H1 (cell line): ENCODE data around the gene HBS1L. TPM values are rescaled to one million over a fixed set of nuclear protein-coding genes. Genes with fewer than 3 reads are reported as not detected.

Source experiments
- CTCF ChIA-PET: fragments of 300-600 bp; sonication (Branson Sonifier 250); formaldehyde crosslinking; loops from one replicate; lab custom pipeline; 2021; ENCODE audit not compliant: partially characterized antibody; lab: Charles Lee
- POLR2A ChIA-PET: fragments of 300-600 bp; sonication (Branson Sonifier 250); formaldehyde crosslinking; loops from one replicate; lab custom pipeline; 2021; ENCODE audit warnings: inconsistent platforms; ENCODE audit not compliant: partially characterized antibody; lab: Charles Lee
- DNase-seq, 2 experiments: peaks; one replicate each; pipeline versions ENCODE4 v3.0.0 to v3.0.0-alpha.2; 2010 to 2022; ENCODE audit warnings: low spot score in 2 of 2, low read depth in 1 of 2, mixed read lengths in 1 of 2
- FAIRE-seq: peaks from 2 replicates; lab custom pipeline; 2011; peaks lifted over from hg19 to GRCh38; lab: Jason Lieb, UNC
- H2AFZ ChIP-seq: 2 replicates; pipeline ENCODE4 v1.8.1; 2012; ENCODE audit warnings: low read length, inconsistent platforms
- H2AK5ac ChIP-seq: 2 replicates; pipeline ENCODE4 v1.6.1; 2013; ENCODE audit warnings: low read depth, low read length
- H2BK120ac ChIP-seq: replicated peaks from 2 replicates; pipeline ENCODE3; 2013; ENCODE audit warnings: low read depth, low read length, inconsistent platforms
- H2BK12ac ChIP-seq: 2 replicates; pipeline ENCODE4 v1.6.1; 2013; ENCODE audit warnings: low read depth, low read length
- H2BK15ac ChIP-seq: 2 replicates; pipeline ENCODE4 v1.6.1; 2013; ENCODE audit warnings: low read length
- H2BK20ac ChIP-seq: 2 replicates; pipeline ENCODE4 v1.6.1; 2013; ENCODE audit warnings: low read length
- H2BK5ac ChIP-seq: 2 replicates; pipeline ENCODE4 v1.6.1; 2013; ENCODE audit warnings: low read depth, low read length
- H3K14ac ChIP-seq: 2 replicates; pipeline ENCODE4 v1.6.1; 2013; ENCODE audit warnings: inconsistent platforms; ENCODE audit not compliant: insufficient read length
- H3K18ac ChIP-seq: 2 replicates; pipeline ENCODE4 v1.6.1; 2013; ENCODE audit warnings: low read length; ENCODE audit errors: extremely low read depth
- H3K23ac ChIP-seq: 2 replicates; pipeline ENCODE4 v1.6.1; 2013; ENCODE audit warnings: inconsistent platforms; ENCODE audit not compliant: insufficient read length
- H3K23me2 ChIP-seq: 2 replicates; pipeline ENCODE4 v1.6.1; 2013; ENCODE audit warnings: low read depth, low read length
- H3K27ac ChIP-seq: 2 replicates; pipeline ENCODE4 v1.6.1; 2011; ENCODE audit warnings: low read depth, low read length, inconsistent platforms
- H3K27me3 ChIP-seq, 4 experiments: replicated peaks in 1 of 4; 1 replicate in 1 of 4; 2 replicates in 3 of 4; pipeline versions ENCODE4 v1.6.1 to v1.8.1; 2011 to 2013; ENCODE audit warnings: low read length in 3 of 4, mild to moderate bottlenecking in 3 of 4, inconsistent platforms in 2 of 4, mixed read lengths in 2 of 4, moderate library complexity in 1 of 4; ENCODE audit not compliant: control insufficient read depth in 3 of 4, insufficient read depth in 3 of 4; ENCODE audit errors: extremely low read depth in 1 of 4
- H3K36me3 ChIP-seq, 4 experiments: 2 replicates each; pipeline versions ENCODE4 v1.6.1 to v1.8.1; 2011 to 2013; ENCODE audit warnings: mild to moderate bottlenecking in 4 of 4, low read length in 3 of 4, moderate library complexity in 2 of 4, control low read depth in 1 of 4, inconsistent platforms in 1 of 4; ENCODE audit not compliant: insufficient read depth in 4 of 4, control insufficient read depth in 2 of 4
- H3K4ac ChIP-seq: replicated peaks from 2 replicates; pipeline ENCODE3; 2013; ENCODE audit warnings: low read length, low read depth, mixed read lengths, inconsistent platforms; ENCODE audit not compliant: insufficient read length
- H3K4me1 ChIP-seq, 4 experiments: replicated peaks in 1 of 4; 1 replicate in 1 of 4; 2 replicates in 3 of 4; pipeline versions ENCODE4 v1.6.1 to v1.8.1; 2011 to 2013; ENCODE audit warnings: low read length in 3 of 4, inconsistent platforms in 2 of 4, mixed read lengths in 1 of 4; ENCODE audit not compliant: insufficient read depth in 4 of 4, control insufficient read depth in 3 of 4
- H3K4me2 ChIP-seq, 2 experiments: 2 replicates each; pipeline versions ENCODE4 v1.6.1 to v1.8.1; 2011 to 2013; ENCODE audit warnings: low read depth in 2 of 2, low read length in 2 of 2, control low read depth in 1 of 2, inconsistent platforms in 1 of 2, mild to moderate bottlenecking in 1 of 2; ENCODE audit not compliant: insufficient read depth in 1 of 2
- H3K4me3 ChIP-seq, 4 experiments: fragments of 200-600, 300-600 bp in 1 of 4; sonication (generic), shearing (Covaris generic), sonication (Bioruptor Twin) in 1 of 4; 2 replicates each; pipeline versions ENCODE4 v1.5.1 to v1.8.1; 2011 to 2016; ENCODE audit warnings: low read length in 4 of 4, low read depth in 3 of 4, control low read depth in 2 of 4, inconsistent platforms in 2 of 4, mild to moderate bottlenecking in 2 of 4, mixed read lengths in 1 of 4, moderate library complexity in 1 of 4; ENCODE audit not compliant: insufficient read depth in 2 of 4; ENCODE audit errors: extremely low read depth in 1 of 4
- H3K56ac ChIP-seq: replicated peaks from 2 replicates; pipeline ENCODE3; 2013; ENCODE audit warnings: low read depth, mild to moderate bottlenecking, mixed read lengths, low read length, inconsistent platforms; ENCODE audit not compliant: insufficient read length
- H3K79me1 ChIP-seq: 2 replicates; pipeline ENCODE4 v1.6.1; 2013; ENCODE audit warnings: low read depth, low read length, control low read depth
- H3K79me2 ChIP-seq, 2 experiments: 2 replicates each; pipeline versions ENCODE4 v1.6.1 to v1.8.1; 2012 to 2013; ENCODE audit warnings: low read length in 2 of 2, mild to moderate bottlenecking in 2 of 2, inconsistent platforms in 1 of 2; ENCODE audit not compliant: insufficient read depth in 2 of 2, control insufficient read depth in 1 of 2
- H3K9ac ChIP-seq, 4 experiments: replicated peaks in 1 of 4; 1 replicate in 1 of 4; 2 replicates in 3 of 4; pipeline versions ENCODE4 v1.6.1 to v1.8.1; 2011 to 2013; ENCODE audit warnings: low read depth in 3 of 4, low read length in 3 of 4, control low read depth in 2 of 4, mild to moderate bottlenecking in 2 of 4, moderate library complexity in 2 of 4, inconsistent platforms in 1 of 4; ENCODE audit errors: extremely low read depth in 1 of 4
- H3K9me3 ChIP-seq, 2 experiments: 2 replicates each; pipeline versions ENCODE4 v1.6.1 to v1.8.1; 2012 to 2013; ENCODE audit warnings: mild to moderate bottlenecking in 2 of 2, moderate library complexity in 2 of 2, control low read depth in 1 of 2, inconsistent platforms in 1 of 2, low read depth in 1 of 2, low read length in 1 of 2, mixed read lengths in 1 of 2; ENCODE audit not compliant: insufficient read depth in 2 of 2
- H4K20me1 ChIP-seq, 2 experiments: replicated peaks in 1 of 2; 2 replicates each; pipeline versions ENCODE3 to v1.8.1; 2011 to 2013; ENCODE audit warnings: inconsistent platforms in 2 of 2, low read length in 2 of 2, mild to moderate bottlenecking in 1 of 2; ENCODE audit not compliant: insufficient read depth in 2 of 2, control insufficient read depth in 1 of 2
- H4K5ac ChIP-seq: 2 replicates; pipeline ENCODE4 v1.6.1; 2013; ENCODE audit warnings: low read length, low read depth, mixed read lengths, inconsistent platforms; ENCODE audit not compliant: insufficient read length
- H4K8ac ChIP-seq: 2 replicates; pipeline ENCODE4 v1.8.0; 2013; ENCODE audit warnings: mild to moderate bottlenecking, moderate library complexity, low read length, inconsistent platforms; ENCODE audit not compliant: insufficient read depth; ENCODE audit errors: extremely low read depth
- H4K91ac ChIP-seq: replicated peaks from 2 replicates; pipeline ENCODE3; 2013; ENCODE audit warnings: low read length, mixed read lengths, inconsistent platforms; ENCODE audit not compliant: insufficient read length
- EP300 ChIP-seq, 2 experiments: IDR thresholded peaks; 1 replicate in 1 of 2; 2 replicates in 1 of 2; pipeline ENCODE4 v1.6.1; 2011 to 2012; ENCODE audit warnings: low read depth in 2 of 2, low read length in 2 of 2, mild to moderate bottlenecking in 2 of 2, borderline replicate concordance in 1 of 2, inconsistent platforms in 1 of 2, moderate library complexity in 1 of 2
- WGBS, 2 experiments: shearing (Covaris generic) in 1 of 2; methylation state at CpG; one replicate each; pipeline versions ENCODE4 v1.1.6 to v1.1.7; 2013 to 2015; ENCODE audit warnings: low lambda C conversion rate in 2 of 2, mixed read lengths in 2 of 2, inconsistent platforms in 1 of 2, low coverage in 1 of 2, missing lambda C conversion rate in 1 of 2; ENCODE audit not compliant: insufficient replicate concordance in 2 of 2, insufficient coverage in 1 of 2, insufficient read length in 1 of 2; ENCODE audit errors: extremely low coverage in 1 of 2, missing lambda C conversion rate in 1 of 2; 5-methylcytosine and 5-hydroxymethylcytosine counted together
- polyA plus RNA-seq, 7 experiments: library from polyadenylated mRNA; depleted of rRNA in 3 of 7; stranded (reverse) in 5 of 7; unstranded in 2 of 7; fragments of >200 nt in 5 of 7; fragments of 200-250 nt in 2 of 7; gene quantifications; 1 replicate in 5 of 7; 2 replicates in 1 of 7; 4 replicates in 1 of 7; pipeline versions ENCODE4 v1.2.1 to v1.2.3, GENCODE V29; 2011 to 2013; ENCODE audit warnings: missing spikeins in 2 of 7, mixed read lengths in 2 of 7
- total RNA-seq: library from RNA; stranded (reverse); fragmentation: NEBNext Ultra II Directional; extraction: Animal tissue kit (Norgen Biotek cat#: 25700); gene quantifications from 2 replicates; pipeline ENCODE4 v1.2.1, GENCODE V29; 2021
- TF ChIP-seq, protein P1 (sequence below), 3 experiments: IDR thresholded peaks; 1 replicate in 2 of 3; 2 replicates in 1 of 3; pipeline versions ENCODE4 v1.5.1 to v1.6.1; 2011; ENCODE audit warnings: low read length in 3 of 3, mild to moderate bottlenecking in 3 of 3, inconsistent platforms in 2 of 3, low read depth in 1 of 3, moderate library complexity in 1 of 3; ENCODE audit not compliant: insufficient read depth in 1 of 3; ENCODE audit errors: control extremely low read depth in 1 of 3

HBS1L gene
- total and polyA plus RNA-seq, 2 of the 8 experiments (the other 6 are each of a cell fraction or from before 2014, with no cell fraction given) = 28.1 to 97.1 TPM

DNA sequence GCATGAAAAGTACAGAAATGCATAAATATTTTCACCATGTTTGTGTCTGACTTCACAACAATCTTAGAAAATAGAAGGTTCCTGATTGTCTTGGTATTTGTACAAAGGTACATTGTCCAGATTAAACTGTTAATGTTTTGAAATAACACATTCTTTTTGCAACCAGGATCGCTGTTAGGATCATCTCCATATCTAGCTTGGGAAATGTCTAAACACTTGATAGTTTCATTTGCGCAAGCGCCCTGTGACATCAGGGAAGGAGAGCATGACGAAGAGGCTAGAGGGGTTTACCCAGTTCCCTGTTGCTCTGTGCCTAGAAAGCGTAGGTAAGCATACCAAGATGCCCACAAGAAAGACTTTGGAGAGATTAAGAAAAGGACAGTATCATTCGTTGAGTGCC is 124.2 kb downstream of the HBS1L start:
- Histone ChIP-seq H4K91ac (no peak overlapping the region), H3K23me2 (no peaks in the 10 kb centered on the region), H2BK120ac (no peak overlapping the region)

More for the DNA sequence above, 124.2 kb downstream of the HBS1L start:
- H3K36me3 ChIP-seq = no peaks in the 10 kb centered on the region
- POLR2A ChIA-PET = no interaction called here
- no peak for FAIRE-seq
- no peaks in the 10 kb centered on the region for H3K27me3 ChIP-seq
- H3K27ac ChIP-seq = no peak overlapping the region
- no peak overlapping the region for H3K18ac ChIP-seq
- H3K9ac ChIP-seq = no peak overlapping the region
- no peak overlapping the region for H4K8ac ChIP-seq
- no peak for TF ChIP-seq EP300 (IDR thresholded peaks at IDR 0.05; ENCODE audit: borderline replicate concordance in 1 of 2, low read depth in 2 of 2, low read length in 2 of 2)
- TF ChIP-seq, protein P1, sequence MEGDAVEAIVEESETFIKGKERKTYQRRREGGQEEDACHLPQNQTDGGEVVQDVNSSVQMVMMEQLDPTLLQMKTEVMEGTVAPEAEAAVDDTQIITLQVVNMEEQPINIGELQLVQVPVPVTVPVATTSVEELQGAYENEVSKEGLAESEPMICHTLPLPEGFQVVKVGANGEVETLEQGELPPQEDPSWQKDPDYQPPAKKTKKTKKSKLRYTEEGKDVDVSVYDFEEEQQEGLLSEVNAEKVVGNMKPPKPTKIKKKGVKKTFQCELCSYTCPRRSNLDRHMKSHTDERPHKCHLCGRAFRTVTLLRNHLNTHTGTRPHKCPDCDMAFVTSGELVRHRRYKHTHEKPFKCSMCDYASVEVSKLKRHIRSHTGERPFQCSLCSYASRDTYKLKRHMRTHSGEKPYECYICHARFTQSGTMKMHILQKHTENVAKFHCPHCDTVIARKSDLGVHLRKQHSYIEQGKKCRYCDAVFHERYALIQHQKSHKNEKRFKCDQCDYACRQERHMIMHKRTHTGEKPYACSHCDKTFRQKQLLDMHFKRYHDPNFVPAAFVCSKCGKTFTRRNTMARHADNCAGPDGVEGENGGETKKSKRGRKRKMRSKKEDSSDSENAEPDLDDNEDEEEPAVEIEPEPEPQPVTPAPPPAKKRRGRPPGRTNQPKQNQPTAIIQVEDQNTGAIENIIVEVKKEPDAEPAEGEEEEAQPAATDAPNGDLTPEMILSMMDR (IDR thresholded peaks at IDR 0.05; ENCODE audit: control extremely low read depth in 1 of 3, insufficient read depth in 1 of 3, low read depth in 1 of 3, low read length in 3 of 3) = no peak
- no peak overlapping the region for H4K5ac ChIP-seq
- H4K20me1 ChIP-seq = no peaks in the 10 kb centered on the region
- H3K4me1 ChIP-seq = no peaks in the 10 kb centered on the region
- 89% methylated on average over 6 of the region's 6 CpGs; no CpG with 5 or more reads in 1 of the 2 experiments for WGBS, 2 experiments
- no peaks in the 10 kb centered on the region for H3K9me3 ChIP-seq
- H3K23ac ChIP-seq = no peak overlapping the region
- H2AFZ ChIP-seq = no peak overlapping the region
- no peak overlapping the region for H3K4me2 ChIP-seq
- no peak overlapping the region for H3K56ac ChIP-seq
- no peaks in the 10 kb centered on the region for H3K79me2 ChIP-seq
- no peak overlapping the region for H3K14ac ChIP-seq
- H3K4me3 ChIP-seq = no peak overlapping the region
- H2BK12ac ChIP-seq = no peak overlapping the region
- H3K79me1 ChIP-seq = no peaks in the 10 kb centered on the region
- CTCF ChIA-PET = interaction anchor here (1.0 to 4.6 kb wide), 4 partner anchors 11 to 77 kb away, joined by 3 to 38 read pairs (median 4); no protein-coding TSS in a partner anchor
- H3K4ac ChIP-seq = no peak overlapping the region
- no peak for DNase-seq
- H2BK15ac ChIP-seq = no peak overlapping the region
- H2BK20ac ChIP-seq = no peak overlapping the region
- H2BK5ac ChIP-seq = no peak overlapping the region
- H2AK5ac ChIP-seq = no peak overlapping the region
